Stomach (tissue), 9 donors: Measurements from ENCODE around the gene MAGEC3. TPM values are rescaled to one million over a fixed set of nuclear protein-coding genes. Genes with fewer than 3 reads are reported as not detected.

Experiments
- DNase-seq, 2 donors: peaks; one replicate each; pipeline versions ENCODE4 v3.0.0 to v3.0.0-alpha.2; 2013 to 2019
- H3K27ac ChIP-seq, 5 donors: fragments of 200-600 bp in 4 of 5; sonication (generic) in 4 of 5; one replicate each; pipeline ENCODE4 v1.5.1; 2013 to 2019; ENCODE audit warnings: mild to moderate bottlenecking in 1 of 5, moderate library complexity in 1 of 5
- H3K27me3 ChIP-seq, 3 donors: fragments of 200-600 bp; sonication (generic); one replicate each; pipeline ENCODE4 v1.5.1; 2017 to 2019; ENCODE audit warnings: mixed run types in 1 of 3
- H3K36me3 ChIP-seq, 4 donors: fragments of 200-600 bp; sonication (generic); 1 replicate in 3 of 4; 2 replicates in 1 of 4; pipeline ENCODE4 v1.5.1; 2016 to 2019
- H3K4me1 ChIP-seq, 4 donors: fragments of 200-600 bp; sonication (generic); one replicate each; pipeline ENCODE4 v1.5.1; 2016 to 2019
- H3K4me3 ChIP-seq, 4 donors: fragments of 200-600 bp; sonication (generic) in 3 of 4; one replicate each; pipeline ENCODE4 v1.5.1; 2016 to 2019; ENCODE audit warnings: mild to moderate bottlenecking in 1 of 4
- H3K9me3 ChIP-seq, 4 donors: fragments of 200-600 bp; sonication (generic); one replicate each; pipeline ENCODE4 v1.5.1; 2016 to 2019
- CTCF ChIP-seq, 7 experiments: fragments of 450-650 bp in 4 of 7; fragments of 200-600 bp in 3 of 7; sonication (generic) in 3 of 7; IDR thresholded peaks; one replicate each; pipeline ENCODE4 v1.5.1; 2016 to 2019; ENCODE audit warnings: antibody characterized with exemption in 7 of 7, control low read depth in 2 of 7, mild to moderate bottlenecking in 1 of 7
- EP300 ChIP-seq: sonication (generic); formaldehyde crosslinking; IDR thresholded peaks from one replicate; pipeline ENCODE4 v1.6.1; 2017; ENCODE audit warnings: antibody characterized with exemption
- POLR2A ChIP-seq, 4 donors: fragments of 450-650 bp; IDR thresholded peaks; one replicate each; pipeline ENCODE4 v1.6.1; 2016; ENCODE audit warnings: antibody characterized with exemption in 4 of 4, control low read depth in 2 of 4, mild to moderate bottlenecking in 1 of 4, moderate library complexity in 1 of 4
- POLR2AphosphoS5 ChIP-seq, 3 donors: sonication (generic); formaldehyde crosslinking; IDR thresholded peaks; one replicate each; pipeline ENCODE4 v1.6.1; 2016; ENCODE audit warnings: antibody characterized with exemption in 3 of 3
- WGBS, 5 donors: extraction: QIAGEN DNeasy Blood & Tissue Kit in 3 of 5; methylation state at CpG; one replicate each; pipeline versions ENCODE4 v1.1.5 to v1.1.7; 2013 to 2018; 5-methylcytosine and 5-hydroxymethylcytosine counted together
- intact Hi-C: fragments of 100-400 bp; cut with DNase I; formaldehyde crosslinking; loops from one replicate; pipeline ENCODE4 v1.15.1; 2023; ENCODE audit warnings: low total_unique reads
- polyA plus RNA-seq, 3 donors: library from polyadenylated mRNA; stranded (reverse); fragments of 200-250 nt; gene quantifications; one replicate each; pipeline ENCODE4 v1.2.3, GENCODE V29; 2013
- total RNA-seq, 5 donors: library from RNA; depleted of rRNA; stranded (reverse); fragments of >200 nt; gene quantifications; one replicate each; pipeline versions ENCODE4 v1.1.0 to v1.2.3, GENCODE V29; 2014 to 2016
- donor health status: healthy with polysubstance abuse.
- donor health status: Bipolar disorder and iron deficiency.
- donor health status: healthy.

MAGEC3 gene
- total and polyA plus RNA-seq, 8 donors, result not detected

- 77 to 100% (median 86%) methylated on average over 2 to 3 of the region's 3 CpGs for WGBS, 5 donors
- peaks cover 0 to 7% (median 3%) of the 10 kb centered on the region in 4 donors for H3K9me3 ChIP-seq
- H3K36me3 ChIP-seq, result no peaks in the 10 kb centered on the region
- no peaks in the 10 kb centered on the region for H3K4me1 ChIP-seq
- TF ChIP-seq CTCF (IDR thresholded peaks at IDR 0.05) (no peak), POLR2A (IDR thresholded peaks at IDR 0.05) (no peak), POLR2AphosphoS5 (IDR thresholded peaks at IDR 0.05) (no peak), EP300 (no peak)
- no peak overlapping the region for H3K4me3 ChIP-seq
- no peak for DNase-seq
- intact Hi-C loops, result no loop called here
- H3K27ac ChIP-seq, result no peak overlapping the region
- H3K27me3 ChIP-seq, result no peaks in the 10 kb centered on the region
These were observed 109.2 kb downstream of the MAGEC3 start for GRCh38 chrX:141947350-141947749.

Other genes with a start within 250 kb of the MAGEC3 start
- not detected for gene SPANXA2, start 248.6 kb upstream of the MAGEC3 start, total RNA-seq
- not detected for gene SPANXA2, start 248.6 kb upstream of the MAGEC3 start, polyA plus RNA-seq
- gene SPANXD, start 139.6 kb upstream of the MAGEC3 start, total RNA-seq, result not detected
- not detected for gene SPANXD, start 139.6 kb upstream of the MAGEC3 start, polyA plus RNA-seq
- gene MAGEC1, start 65.6 kb downstream of the MAGEC3 start, total RNA-seq, result not detected
- not detected for gene MAGEC1, start 65.6 kb downstream of the MAGEC3 start, polyA plus RNA-seq